ENCODE data around the gene FADS6.

DNA sequence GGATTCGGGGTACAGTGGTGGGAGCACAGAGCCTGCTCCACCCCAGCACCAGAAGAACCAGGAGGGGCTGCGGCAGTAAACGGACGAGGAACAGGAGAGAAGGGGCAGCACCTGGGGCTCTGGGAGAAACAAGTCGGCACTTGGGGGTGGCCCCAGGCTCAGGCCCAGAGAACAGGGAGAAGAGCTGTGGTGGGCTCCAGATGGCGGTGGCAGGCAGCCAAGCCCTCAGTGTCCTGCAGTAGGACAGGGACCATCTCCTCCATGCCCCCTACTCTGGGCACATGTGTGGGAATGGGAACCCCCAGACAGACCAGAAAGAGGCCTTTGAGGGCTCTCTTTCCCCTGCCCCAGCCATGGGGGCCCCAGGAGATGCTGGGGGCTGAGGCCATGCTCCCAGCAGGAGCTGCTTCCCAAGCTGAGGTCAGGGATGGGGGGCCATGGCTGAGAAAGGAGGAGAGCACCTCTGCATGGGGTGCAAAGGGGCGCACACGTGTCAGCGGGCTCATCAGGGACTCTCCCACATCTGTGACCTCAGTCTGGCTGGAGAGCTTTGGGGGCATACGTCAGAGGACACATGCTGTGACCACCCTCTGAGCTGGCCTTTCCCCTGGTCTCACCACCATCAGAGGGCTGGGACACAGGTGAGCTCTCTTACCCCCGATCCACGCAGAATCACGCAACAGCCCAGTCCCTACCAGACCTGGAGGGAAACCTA lies 22.9 kb upstream of the FADS6 start:
- TF ChIP-seq POLR2A (IDR thresholded peaks at IDR 0.05) (no peak), CTCF (IDR thresholded peaks at IDR 0.05) (no peak)
